Measurements from ENCODE around the gene DBET. TPM values are rescaled to one million over a fixed set of nuclear protein-coding genes. Genes with fewer than 3 reads are reported as not detected.
"Not testable (repeated sequence)": the region's sequence is repeated elsewhere in the genome, so short reads cannot be mapped to it uniquely, and the experiment has no call there.

Gene DBET
- total RNA-seq, 1 donor: not detected

DNA sequence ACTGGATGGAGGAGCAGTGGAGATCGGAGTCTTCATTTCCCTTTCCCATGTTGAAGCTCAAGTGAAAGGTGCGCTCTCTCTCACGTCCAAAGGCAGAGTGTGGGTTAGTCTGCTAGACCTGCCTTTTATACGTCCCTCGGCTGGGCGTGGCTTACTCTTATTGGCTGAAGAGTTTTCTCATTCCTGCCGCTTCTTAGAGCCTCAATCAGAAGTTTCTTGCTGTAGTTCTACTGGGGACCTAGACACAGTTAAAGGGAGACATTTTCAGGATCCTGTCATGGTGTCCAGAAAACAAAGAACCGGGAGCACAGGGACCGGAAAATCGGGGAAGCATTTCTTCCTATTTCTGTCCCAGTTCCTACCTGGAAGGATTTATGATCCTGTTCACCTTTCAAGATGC is 37.1 kb upstream of the DBET start, which contains the start of gene FRG2:
Gene FRG2 (minus strand): TSS at position 101 of the 400 bp plus-strand sequence. CDS start 52 bp downstream, at position 49.
- not testable (repeated sequence) for H3K27me3 ChIP-seq (ENCODE audit: insufficient read depth, low read length); H3K4me1 ChIP-seq (ENCODE audit: insufficient read depth, low read length); H3K9me3 ChIP-seq (ENCODE audit: low read depth, low read length); H3K4me3 ChIP-seq (ENCODE audit: low read length)

DNA sequence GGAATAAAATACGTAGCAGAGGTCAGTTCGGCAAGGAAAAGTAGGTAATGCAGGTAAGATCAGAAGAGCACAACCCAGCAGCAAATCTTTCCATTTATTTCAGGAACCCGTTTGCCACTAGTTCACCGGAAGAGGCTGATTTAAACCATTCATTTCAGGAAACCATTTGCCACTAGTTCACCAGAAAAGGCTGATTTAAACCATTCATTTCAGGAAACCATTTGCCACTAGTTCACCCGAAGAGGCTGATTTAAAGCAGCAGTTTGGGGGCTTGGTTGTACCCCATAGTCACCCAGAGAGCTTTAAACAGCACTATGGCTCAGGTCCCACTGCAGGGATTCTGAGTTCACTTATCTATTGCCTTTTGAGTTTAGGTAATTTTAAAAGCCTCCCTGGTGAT is 33.0 kb upstream of the DBET start:
- not testable (repeated sequence) for H3K27me3 ChIP-seq (ENCODE audit: insufficient read depth, low read length); H3K4me1 ChIP-seq (ENCODE audit: insufficient read depth, low read length); H3K9me3 ChIP-seq (ENCODE audit: low read depth, low read length); H3K4me3 ChIP-seq (ENCODE audit: low read length)

DNA sequence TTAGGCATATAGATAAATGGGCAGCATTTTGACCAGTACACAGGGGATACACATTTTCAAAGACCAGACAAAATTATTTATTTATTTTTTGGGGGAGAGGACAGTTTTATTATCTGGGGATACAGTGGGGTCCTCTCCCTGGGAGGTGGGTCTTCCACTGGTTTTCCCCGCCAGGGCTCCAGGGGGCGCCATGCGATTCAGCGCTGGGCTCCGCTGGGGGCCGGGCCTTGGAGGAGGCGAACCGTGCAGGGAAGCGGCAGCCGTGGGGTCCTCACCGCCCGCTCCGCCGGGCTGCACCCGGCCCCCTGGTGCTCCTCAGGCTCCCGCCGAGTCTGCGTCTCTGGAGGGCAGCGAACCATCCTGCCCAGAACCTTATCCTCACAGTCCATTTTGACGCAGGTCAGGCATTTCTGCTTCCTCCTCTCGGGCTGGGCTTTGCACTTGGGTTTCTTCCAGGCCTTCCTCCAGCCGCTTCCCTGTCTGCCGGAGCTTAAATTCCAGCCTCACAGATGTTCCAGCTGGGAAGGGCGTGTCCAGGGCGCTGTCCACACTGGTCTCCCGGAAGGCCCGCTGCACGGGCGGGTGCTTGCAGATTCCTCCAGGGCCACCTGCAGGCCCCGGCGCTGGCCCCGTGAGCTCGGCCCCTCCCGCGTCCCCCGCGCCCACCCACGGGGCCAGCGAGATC is 26.5 kb upstream of the DBET start:
- not testable (repeated sequence) for H3K4me3 ChIP-seq (ENCODE audit: low read length); H3K4me1 ChIP-seq (ENCODE audit: insufficient read depth, low read length); H3K9me3 ChIP-seq (ENCODE audit: low read depth, low read length); H3K27me3 ChIP-seq (ENCODE audit: insufficient read depth, low read length)

DNA sequence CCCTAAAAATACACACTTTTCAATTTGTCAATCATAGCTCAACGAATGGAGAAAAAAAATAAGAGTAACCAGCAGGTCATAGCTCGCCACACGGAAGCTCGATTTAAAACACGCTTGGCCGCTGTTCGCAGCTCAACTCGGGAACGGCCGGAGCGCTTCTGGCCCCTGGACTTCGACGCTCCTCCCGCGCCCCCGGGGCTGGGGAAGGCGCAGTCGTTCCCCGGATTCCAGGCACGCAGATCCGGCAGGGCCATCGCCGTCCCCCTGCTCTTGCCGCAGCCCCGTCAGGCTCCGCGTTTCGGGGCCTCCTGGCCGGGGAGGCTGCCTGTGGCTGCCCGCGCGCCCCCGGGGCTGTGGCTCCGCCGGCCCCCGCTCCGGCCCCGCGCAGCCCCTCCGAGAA is 23.4 kb upstream of the DBET start:
- not testable (repeated sequence) for H3K4me1 ChIP-seq (ENCODE audit: insufficient read depth, low read length); H3K9me3 ChIP-seq (ENCODE audit: low read depth, low read length); H3K27me3 ChIP-seq (ENCODE audit: insufficient read depth, low read length); H3K4me3 ChIP-seq (ENCODE audit: low read length)

DNA sequence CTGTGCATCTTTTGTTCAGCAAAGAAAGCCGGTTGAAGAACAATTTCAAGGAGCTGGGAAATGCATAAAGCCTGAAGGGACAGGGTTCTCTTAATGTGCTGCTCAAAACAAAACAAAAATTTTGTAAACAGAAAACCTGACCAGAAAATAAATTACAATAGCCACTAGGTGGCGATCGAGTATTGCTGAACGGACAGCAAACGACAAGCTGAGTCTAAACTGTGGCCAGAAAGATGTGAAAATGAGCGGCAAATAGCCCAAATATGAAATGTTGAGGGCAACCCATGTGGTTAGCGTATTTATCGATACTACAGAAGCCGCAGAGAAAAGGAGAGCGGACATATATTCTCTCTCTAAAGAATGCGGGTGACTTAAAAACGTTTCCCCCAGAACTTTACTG is 16.7 kb upstream of the DBET start:
- H3K4me3 ChIP-seq (ENCODE audit: low read length); H3K27me3 ChIP-seq (ENCODE audit: insufficient read depth, low read length); H3K4me1 ChIP-seq (ENCODE audit: insufficient read depth, low read length); H3K9me3 ChIP-seq (ENCODE audit: low read depth, low read length): not testable (repeated sequence)

DNA sequence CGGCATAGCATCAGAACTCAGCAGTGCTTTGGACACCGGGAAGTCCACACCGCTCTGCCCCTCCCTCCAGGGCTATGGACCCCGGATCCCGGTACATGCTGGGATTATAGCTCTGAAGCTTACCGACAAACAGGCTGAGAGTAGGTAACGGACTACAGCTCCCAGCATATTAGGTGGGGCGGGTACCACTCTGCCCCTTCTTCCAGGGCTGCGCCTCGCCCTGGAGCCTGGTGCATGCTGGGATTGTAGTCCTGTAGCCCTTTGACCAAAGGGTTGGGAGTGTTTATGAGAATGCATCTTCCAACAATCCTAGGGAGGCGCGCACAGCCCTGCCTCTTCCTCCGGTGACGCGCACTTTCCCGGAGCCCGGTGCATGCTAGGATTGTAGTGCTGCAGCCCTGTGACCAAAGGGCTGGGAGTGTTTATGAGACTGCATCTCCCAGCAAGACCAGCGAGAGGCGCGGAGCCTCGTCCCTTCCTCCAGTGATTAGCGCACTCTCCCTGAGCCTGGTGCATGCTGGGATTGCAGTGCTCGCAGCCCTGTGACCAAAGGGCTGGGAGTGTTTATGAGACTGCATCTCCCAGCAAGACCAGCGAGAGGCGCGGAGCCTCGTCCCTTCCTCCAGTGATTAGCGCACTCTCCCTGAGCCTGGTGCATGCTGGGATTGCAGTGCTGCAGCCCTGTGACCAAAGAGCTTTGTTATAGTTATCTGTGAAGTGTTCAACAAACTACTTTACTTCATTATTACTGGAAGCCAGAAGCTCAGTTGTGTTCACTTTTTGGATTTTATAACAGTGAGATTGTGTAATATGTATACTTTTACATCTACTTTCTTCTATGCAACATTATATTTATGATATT is 14.7 kb upstream of the DBET start:
- H3K4me3 ChIP-seq (ENCODE audit: low read length); H3K27me3 ChIP-seq (ENCODE audit: insufficient read depth, low read length); H3K9me3 ChIP-seq (ENCODE audit: low read depth, low read length); H3K4me1 ChIP-seq (ENCODE audit: insufficient read depth, low read length): not testable (repeated sequence)

DNA sequence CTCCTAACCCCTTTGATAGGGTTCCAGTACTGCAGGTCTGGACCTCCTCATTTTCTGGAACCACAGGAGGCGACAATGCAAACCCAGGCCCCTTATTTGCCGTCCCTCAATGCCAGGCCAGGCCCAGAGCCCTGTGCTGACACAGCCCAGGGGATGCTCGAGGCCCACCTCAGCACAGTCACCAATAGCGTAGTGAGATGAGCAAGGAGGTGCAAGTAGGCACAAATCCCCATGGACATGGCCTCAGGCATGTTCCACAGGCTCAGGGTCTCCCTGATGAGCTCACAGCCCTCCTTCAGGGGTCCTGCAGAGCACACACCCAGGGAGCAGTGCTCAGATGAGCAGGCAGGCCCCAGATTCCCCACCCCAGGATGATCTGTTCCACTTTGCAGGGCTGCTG is 5.3 kb upstream of the DBET start:
- not testable (repeated sequence) for H3K9me3 ChIP-seq (ENCODE audit: low read depth, low read length); H3K4me1 ChIP-seq (ENCODE audit: insufficient read depth, low read length); H3K4me3 ChIP-seq (ENCODE audit: low read length); H3K27me3 ChIP-seq (ENCODE audit: insufficient read depth, low read length)

DNA sequence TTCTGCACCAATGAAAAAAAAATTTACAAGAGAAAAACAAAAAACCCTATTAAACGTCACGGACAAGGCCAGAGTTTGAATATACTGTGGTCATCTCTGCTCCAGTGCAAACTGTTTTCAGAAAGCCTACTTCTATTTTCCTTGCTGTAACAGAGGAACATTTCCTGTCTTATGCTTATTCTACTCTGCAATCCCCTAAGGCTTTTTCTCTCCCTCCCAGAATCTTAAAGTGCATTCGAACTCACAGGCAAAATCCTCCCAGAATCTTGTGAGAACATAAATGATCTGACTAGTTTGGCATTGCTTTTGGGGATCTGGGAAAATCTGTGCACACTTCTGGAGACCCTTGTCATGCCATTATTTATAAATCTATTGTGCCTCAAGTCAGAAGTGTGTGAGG is 503 bp downstream of the DBET start:
- H3K4me3 ChIP-seq (ENCODE audit: low read length); H3K9me3 ChIP-seq (ENCODE audit: low read depth, low read length): not testable (repeated sequence)

DNA sequence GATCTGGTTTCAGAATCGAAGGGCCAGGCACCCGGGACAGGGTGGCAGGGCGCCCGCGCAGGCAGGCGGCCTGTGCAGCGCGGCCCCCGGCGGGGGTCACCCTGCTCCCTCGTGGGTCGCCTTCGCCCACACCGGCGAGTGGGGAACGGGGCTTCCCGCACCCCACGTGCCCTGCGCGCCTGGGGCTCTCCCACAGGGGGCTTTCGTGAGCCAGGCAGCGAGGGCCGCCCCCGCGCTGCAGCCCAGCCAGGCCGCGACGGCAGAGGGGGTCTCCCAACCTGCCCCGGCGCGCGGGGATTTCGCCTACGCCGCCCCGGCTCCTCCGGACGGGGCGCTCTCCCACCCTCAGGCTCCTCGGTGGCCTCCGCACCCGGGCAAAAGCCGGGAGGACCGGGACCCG is 4.0 kb downstream of the DBET start:
- H3K27me3 ChIP-seq (ENCODE audit: insufficient read depth, low read length); H3K9me3 ChIP-seq (ENCODE audit: low read depth, low read length); H3K4me3 ChIP-seq (ENCODE audit: low read length); H3K4me1 ChIP-seq (ENCODE audit: insufficient read depth, low read length): not testable (repeated sequence)

More for the DNA sequence above, 503 bp downstream of the DBET start:
- not testable (repeated sequence) for H3K4me1 ChIP-seq (ENCODE audit: insufficient read depth, low read length); H3K27me3 ChIP-seq (ENCODE audit: insufficient read depth, low read length)

DNA sequence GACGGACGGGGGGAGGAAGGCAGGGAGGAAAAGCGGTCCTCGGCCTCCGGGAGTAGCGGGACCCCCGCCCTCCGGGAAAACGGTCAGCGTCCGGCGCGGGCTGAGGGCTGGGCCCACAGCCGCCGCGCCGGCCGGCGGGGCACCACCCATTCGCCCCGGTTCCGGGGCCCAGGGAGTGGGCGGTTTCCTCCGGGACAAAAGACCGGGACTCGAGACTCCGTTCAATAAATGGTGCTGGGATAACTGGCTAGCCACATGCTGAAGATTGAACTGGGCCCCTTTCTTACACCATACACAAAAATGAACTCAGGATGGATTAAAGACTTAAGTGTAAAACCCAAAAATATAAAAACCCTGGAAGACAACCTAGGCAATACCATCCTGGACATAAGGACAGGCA is 28.8 kb downstream of the DBET start:
- H3K4me1 ChIP-seq (ENCODE audit: insufficient read depth, low read length); H3K27me3 ChIP-seq (ENCODE audit: insufficient read depth, low read length): not testable (repeated sequence)

DNA sequence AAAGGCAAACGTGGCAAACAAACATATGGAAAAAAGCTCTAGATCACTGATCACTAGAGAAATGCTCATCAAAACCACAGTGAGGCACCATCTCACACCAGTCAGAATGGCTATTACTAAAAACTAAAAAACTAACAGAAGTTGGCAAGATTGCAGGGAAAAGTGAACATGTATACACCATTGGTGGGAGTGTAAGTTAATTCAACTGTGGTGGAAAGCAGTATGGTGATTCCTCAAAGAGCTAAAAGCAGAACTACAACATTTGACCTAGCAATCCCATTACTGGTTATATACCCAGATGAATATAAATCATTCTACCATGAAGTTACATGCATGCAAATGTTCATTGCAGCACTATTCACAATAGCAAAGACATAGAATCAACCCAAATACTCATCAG is 29.7 kb downstream of the DBET start:
- not testable (repeated sequence) for H3K27me3 ChIP-seq (ENCODE audit: insufficient read depth, low read length); H3K4me1 ChIP-seq (ENCODE audit: insufficient read depth, low read length); H3K9me3 ChIP-seq (ENCODE audit: low read depth, low read length); H3K4me3 ChIP-seq (ENCODE audit: low read length)

More for the DNA sequence above, 28.8 kb downstream of the DBET start:
- H3K4me3 ChIP-seq (ENCODE audit: low read length); H3K9me3 ChIP-seq (ENCODE audit: low read depth, low read length): not testable (repeated sequence)

DNA sequence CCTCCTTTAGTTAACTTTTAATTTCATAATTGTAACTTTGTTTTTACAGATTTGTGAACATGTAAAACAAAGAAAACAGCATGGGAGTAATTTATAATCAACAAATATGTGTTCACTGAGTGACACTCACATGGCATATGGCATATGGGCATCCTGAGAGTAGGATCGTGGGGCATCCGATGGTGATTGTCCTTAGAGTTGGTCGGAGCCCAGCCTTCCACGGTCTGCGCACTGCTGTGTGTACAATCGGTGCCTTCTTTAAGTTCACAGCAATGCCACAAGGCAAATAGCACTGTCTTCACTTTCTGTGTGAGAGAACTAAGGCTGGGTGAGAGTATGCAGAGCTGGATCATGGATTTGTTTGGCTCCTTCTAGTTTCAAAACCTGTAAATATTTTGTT is 31.0 kb downstream of the DBET start:
- not testable (repeated sequence) for H3K27me3 ChIP-seq (ENCODE audit: insufficient read depth, low read length); H3K4me1 ChIP-seq (ENCODE audit: insufficient read depth, low read length); H3K9me3 ChIP-seq (ENCODE audit: low read depth, low read length); H3K4me3 ChIP-seq (ENCODE audit: low read length)

DNA sequence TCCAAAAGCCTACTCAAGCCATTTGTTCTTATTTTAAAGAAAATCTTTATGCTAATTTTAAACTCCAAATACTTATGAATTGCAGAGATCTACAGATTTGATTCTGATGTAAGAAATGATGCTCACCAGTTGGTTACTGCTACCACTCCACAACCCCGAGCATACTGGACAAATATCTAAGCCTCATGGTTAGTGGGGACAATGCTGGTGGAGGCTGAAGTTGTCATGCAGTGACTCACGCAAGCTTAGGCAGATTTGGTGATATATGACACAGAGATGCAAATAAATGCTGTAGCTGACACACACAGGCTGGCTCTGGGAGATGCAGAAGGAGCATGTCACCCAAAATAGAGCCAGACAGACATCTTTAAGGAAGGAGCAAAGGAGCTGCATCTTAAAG is 35.3 kb downstream of the DBET start:
- not testable (repeated sequence) for H3K4me3 ChIP-seq (ENCODE audit: low read length); H3K27me3 ChIP-seq (ENCODE audit: insufficient read depth, low read length); H3K4me1 ChIP-seq (ENCODE audit: insufficient read depth, low read length); H3K9me3 ChIP-seq (ENCODE audit: low read depth, low read length)

DNA sequence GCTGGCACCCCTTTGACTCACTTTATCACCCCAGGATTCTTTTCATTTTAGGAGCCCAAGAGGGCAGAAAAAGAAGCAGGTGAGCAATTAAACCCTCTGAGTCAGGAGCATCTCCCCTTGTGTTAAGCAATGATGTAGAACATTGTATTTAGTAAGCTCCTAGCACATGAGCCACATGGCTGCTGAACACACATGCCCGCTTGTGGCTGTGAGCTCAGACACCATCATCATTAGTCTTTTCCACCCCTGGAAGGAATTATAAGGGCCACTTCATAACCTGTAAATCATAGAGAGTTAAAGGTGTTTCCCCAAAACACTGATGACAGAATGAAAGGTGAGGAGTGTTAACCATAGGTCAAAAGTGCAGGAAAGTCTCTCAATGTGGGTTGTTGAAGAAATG is 37.2 kb downstream of the DBET start:
- not testable (repeated sequence) for H3K4me3 ChIP-seq (ENCODE audit: low read length); H3K27me3 ChIP-seq (ENCODE audit: insufficient read depth, low read length)

DNA sequence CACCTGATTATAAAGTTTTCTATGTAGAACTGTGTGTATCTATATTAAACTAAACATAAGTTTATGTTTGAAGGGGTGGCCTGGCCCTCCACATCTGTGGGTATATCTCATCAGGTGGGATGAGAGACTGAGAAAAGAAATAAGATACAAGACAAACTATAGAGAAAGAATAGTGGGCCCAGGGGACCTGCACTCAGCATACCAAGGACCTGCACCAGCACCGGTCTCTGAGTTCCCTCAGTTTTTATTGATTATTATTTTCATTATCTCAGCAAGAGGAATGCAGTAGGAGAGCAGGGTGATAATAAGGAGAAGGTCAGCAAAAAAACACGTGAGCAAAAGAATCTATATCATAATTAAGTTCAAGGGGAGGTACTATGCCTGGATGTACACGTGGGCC is 41.9 kb downstream of the DBET start:
- H3K4me1 ChIP-seq (ENCODE audit: insufficient read depth, low read length): not testable (repeated sequence)

More for the DNA sequence above, 37.2 kb downstream of the DBET start:
- not testable (repeated sequence) for H3K4me1 ChIP-seq (ENCODE audit: insufficient read depth, low read length); H3K9me3 ChIP-seq (ENCODE audit: low read depth, low read length)

More for the DNA sequence above, 41.9 kb downstream of the DBET start:
- not testable (repeated sequence) for H3K4me3 ChIP-seq (ENCODE audit: low read length); H3K27me3 ChIP-seq (ENCODE audit: insufficient read depth, low read length); H3K9me3 ChIP-seq (ENCODE audit: low read depth, low read length)

All from mononuclear cell (primary cell).